ENCODE results near the gene SCYL2.
"Not testable (repeated sequence)": the region's sequence is repeated elsewhere in the genome, so short reads cannot be mapped to it uniquely, and the experiment has no call there.

SCYL2 gene

DNA sequence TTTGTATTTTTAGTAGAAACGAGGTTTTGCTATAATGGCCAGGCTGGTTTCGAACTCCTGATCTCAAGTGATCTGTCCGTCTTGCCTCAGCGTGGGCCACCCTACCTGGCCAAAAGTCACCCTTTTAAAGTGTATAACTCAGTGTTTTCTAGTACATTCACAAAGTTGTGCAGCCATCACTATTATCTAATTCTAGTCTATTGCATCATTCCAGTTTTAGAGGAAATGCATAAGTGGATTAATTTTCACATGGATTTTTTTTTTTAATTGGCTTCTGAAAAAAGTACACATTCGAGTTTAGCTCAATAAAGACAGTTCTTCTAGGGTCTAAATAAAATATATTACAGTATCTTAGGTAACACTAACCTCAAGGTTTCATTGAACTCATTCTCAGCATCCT lies 3.8 kb upstream of the SCYL2 start:
- no peak for DNase-seq (ENCODE audit: low read depth)
- no peak overlapping the region for H3K4me3 ChIP-seq (ENCODE audit: control insufficient read depth, low read depth, low read length)
- TF ChIP-seq, protein P1, sequence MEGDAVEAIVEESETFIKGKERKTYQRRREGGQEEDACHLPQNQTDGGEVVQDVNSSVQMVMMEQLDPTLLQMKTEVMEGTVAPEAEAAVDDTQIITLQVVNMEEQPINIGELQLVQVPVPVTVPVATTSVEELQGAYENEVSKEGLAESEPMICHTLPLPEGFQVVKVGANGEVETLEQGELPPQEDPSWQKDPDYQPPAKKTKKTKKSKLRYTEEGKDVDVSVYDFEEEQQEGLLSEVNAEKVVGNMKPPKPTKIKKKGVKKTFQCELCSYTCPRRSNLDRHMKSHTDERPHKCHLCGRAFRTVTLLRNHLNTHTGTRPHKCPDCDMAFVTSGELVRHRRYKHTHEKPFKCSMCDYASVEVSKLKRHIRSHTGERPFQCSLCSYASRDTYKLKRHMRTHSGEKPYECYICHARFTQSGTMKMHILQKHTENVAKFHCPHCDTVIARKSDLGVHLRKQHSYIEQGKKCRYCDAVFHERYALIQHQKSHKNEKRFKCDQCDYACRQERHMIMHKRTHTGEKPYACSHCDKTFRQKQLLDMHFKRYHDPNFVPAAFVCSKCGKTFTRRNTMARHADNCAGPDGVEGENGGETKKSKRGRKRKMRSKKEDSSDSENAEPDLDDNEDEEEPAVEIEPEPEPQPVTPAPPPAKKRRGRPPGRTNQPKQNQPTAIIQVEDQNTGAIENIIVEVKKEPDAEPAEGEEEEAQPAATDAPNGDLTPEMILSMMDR (conservative IDR thresholded peaks at IDR 0.05; ENCODE audit: control insufficient read depth, insufficient read depth, low read depth, low read length): no peak

DNA sequence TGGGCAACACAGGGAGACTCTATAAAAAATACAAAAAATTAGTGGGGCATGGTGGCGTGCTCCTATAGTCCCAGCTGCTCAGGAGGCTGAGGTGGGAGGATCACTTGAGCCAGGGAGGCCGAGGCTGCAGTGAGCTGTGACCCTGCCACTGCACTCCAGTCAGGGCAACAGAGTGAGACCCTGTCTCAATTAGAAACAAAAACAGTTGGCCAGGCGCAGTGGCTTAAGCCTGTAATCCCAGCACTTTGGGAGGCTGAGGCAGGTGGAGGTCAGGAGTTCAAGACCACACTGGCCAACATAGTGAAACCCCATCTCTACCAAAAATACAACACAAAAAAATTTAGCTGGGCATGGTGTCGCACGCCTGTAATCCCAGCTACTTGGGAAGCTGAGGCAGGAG lies 1.9 kb upstream of the SCYL2 start:
- H3K4me3 ChIP-seq (ENCODE audit: control insufficient read depth, low read depth, low read length); DNase-seq (ENCODE audit: low read depth): not testable (repeated sequence)

DNA sequence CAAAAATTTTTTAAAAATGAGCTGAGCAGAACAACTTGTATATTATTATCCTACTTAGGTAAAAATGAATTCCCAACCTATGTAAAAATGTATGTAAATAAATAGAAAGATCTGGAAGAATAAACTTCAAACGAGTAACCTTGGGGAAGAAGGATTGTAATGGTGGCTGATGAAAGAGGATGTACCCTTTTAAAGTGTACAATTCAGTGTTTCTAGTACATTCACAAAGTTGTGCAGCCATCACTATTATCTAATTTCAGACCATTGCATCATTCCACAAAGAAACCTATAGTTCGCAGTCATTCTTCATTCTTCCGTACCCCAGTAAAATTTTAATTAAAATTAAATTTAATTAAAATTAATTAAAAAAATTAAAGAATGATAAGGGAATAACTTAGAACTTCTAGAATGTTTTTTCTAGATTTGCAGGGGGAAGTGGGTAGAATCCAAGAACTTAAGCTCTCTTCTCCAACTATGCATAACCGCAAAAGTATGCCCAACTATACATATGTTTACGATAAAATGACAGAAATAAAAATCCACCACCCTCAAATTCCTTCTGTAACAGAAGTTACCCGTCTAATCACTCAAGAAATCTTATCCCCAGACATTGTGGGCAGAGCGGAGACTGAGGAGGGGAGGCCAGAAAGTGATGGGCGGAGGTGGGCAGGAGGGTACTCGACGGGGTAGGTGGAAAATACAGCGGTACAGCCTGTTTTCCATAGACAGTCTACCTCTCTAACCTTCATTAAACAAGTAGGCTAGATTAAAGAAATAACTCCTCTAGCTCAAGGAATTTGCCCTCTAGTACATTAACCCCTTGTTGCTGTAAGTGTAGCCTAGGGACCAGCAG lies 1.0 kb upstream of the SCYL2 start:
- TF ChIP-seq, protein P1 (conservative IDR thresholded peaks at IDR 0.05; ENCODE audit: control insufficient read depth, insufficient read depth, low read depth, low read length): no peak
- H3K4me3 ChIP-seq (ENCODE audit: control insufficient read depth, low read depth, low read length): peak overlapping the region; percentile 83
- no peak for DNase-seq (ENCODE audit: low read depth)

DNA sequence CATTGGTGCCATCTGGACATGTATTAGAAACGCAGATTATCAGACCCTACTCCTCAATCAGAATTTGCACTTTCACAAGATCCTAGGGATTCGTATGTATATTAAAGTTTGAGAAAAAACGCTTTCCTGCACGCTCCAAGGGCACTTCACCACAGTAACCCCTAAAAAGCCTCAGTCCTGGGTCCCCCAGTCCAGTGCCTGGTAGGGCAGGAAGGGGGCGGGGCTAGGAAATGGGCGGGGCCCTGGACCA lies 467 bp upstream of the SCYL2 start:
- peak overlapping the region; percentile 83 for H3K4me3 ChIP-seq (ENCODE audit: control insufficient read depth, low read depth, low read length)
- TF ChIP-seq, protein P1 (conservative IDR thresholded peaks at IDR 0.05; ENCODE audit: control insufficient read depth, insufficient read depth, low read depth, low read length): no peak
- no peak for DNase-seq (ENCODE audit: low read depth)

DNA sequence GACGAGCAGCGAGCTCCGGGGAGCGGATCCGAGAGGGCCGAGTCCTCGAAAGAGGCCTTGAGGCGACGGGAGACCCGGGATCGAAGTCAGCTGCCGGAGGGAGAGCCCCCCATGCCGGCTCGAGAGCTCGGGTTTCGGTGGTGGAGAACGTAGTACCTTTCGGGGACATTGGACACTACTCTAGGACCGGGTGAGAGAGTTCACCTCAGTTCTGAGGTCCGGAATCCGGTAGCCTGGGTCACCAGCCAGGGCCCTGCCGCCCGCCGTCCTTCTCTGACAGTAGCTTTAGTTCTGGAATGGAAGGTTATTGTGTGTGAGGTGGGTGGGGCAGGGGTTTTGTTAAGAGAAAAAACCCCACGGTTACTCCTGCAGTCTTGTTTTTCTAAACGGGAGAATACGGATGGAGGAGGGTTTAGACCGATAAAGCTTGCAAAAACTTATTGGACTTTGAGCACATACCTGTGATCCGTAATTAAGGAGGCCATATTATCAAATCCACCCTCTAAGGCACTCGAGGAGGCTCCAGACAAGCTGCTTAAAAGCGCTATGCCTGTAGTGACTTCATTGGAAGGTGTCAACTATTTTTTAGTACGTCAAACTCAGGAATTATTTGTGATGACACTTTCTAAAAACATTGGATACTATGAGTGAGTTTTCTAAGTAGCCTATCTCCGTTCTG lies 765 bp downstream of the SCYL2 start:
- DNase-seq (ENCODE audit: low read depth): peak; percentile 50
- H3K4me3 ChIP-seq (ENCODE audit: control insufficient read depth, low read depth, low read length): peak overlapping the region; percentile 83

DNA sequence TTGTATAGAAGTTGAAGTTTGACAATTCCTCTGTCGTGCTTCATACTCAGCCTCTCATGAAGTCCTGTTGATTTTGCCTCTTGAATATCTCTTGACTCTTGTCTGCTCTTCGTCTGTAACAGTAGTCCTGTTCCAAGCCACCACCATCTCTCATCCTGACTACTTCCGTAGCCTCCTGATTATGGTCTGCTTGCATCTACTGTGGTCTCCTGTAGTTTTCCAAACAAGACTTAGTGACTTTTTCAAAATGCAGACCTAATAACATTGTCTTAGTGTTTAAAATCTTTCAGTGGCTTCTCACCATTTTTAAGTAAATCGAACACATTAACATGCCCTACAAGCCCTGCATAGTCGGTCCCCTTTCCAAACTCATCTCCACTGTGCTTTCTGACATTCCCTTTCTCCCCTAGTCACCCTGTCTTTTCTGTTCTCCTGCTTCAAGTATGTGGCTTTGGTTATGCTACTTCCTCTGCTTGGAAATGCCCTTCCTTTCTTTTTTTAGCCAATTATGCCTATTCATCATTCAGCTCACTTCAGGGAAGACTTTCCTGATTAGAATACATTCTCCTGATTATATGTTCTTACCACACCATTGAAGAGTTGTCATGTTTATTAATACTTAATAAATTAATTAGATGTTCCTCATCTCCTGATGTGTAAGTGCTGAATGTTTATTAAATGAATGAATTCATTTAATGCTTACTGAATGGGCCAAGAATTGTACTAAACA lies 2.0 kb downstream of the SCYL2 start:
- DNase-seq (ENCODE audit: low read depth): peak; percentile 19
- TF ChIP-seq, protein P1 (conservative IDR thresholded peaks at IDR 0.05; ENCODE audit: control insufficient read depth, insufficient read depth, low read depth, low read length): no peak
- peak overlapping the region; percentile 83 for H3K4me3 ChIP-seq (ENCODE audit: control insufficient read depth, low read depth, low read length)

More for the DNA sequence above, 765 bp downstream of the SCYL2 start:
- TF ChIP-seq, protein P1 (conservative IDR thresholded peaks at IDR 0.05; ENCODE audit: control insufficient read depth, insufficient read depth, low read depth, low read length): no peak

DNA sequence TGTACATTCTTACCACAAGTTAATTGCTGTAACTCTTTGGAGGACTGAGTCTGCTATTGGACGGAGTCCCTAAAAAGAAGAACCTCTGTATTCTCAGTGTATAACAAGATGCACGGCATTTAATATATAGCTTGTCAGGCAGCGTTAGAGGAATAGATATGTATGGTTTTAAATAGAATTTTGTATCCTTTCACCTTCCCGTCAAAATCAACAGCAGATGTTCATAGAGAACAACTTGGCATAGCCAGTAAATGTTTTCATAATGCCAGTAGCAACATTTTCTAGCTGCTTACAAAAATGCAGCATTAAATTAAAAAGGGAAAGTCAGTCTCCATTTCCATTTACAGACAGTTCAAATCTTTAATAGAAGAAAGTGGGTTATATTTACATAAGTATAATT lies 6.8 kb downstream of the SCYL2 start:
- H3K4me3 ChIP-seq (ENCODE audit: control insufficient read depth, low read depth, low read length): no peak overlapping the region
- TF ChIP-seq, protein P1 (conservative IDR thresholded peaks at IDR 0.05; ENCODE audit: control insufficient read depth, insufficient read depth, low read depth, low read length): no peak
- no peak for DNase-seq (ENCODE audit: low read depth)
